T-helper 17 cell (primary cell): ENCODE measurements around the gene ILKAP. TPM values are rescaled to one million over a fixed set of nuclear protein-coding genes. Genes with fewer than 3 reads are reported as not detected.
A peak's percentile ranks its signal among the peaks of the same experiment; 100 is the strongest.

Source experiments
- ATAC-seq: fragments of 150-1000 bp; cut with Tn5 transposase; 2 replicates; pipeline ENCODE4 v1.10.0; 2021; ENCODE audit warnings: mild to moderate bottlenecking, moderate library complexity
- DNase-seq, 3 donors: peaks; one replicate each; pipeline versions ENCODE4 v3.0.0 to v3.0.0-alpha.2; 2020 to 2021
- H3K9me3 ChIP-seq: one replicate; pipeline ENCODE4 v1.7.0; 2013; ENCODE audit warnings: low read length, mild to moderate bottlenecking; ENCODE audit not compliant: control insufficient read depth, poor library complexity, severe bottlenecking
- H3K27ac Mint-ChIP-seq: one replicate; pipeline ENCODE4 v1.8.0; 2022; ENCODE audit warnings: mild to moderate bottlenecking, moderate library complexity, mixed read lengths
- H3K27me3 Mint-ChIP-seq: one replicate; pipeline ENCODE4 v1.8.0; 2022; ENCODE audit warnings: mixed read lengths
- H3K36me3 Mint-ChIP-seq: one replicate; pipeline ENCODE4 v1.8.0; 2022; ENCODE audit warnings: low read depth, mixed read lengths
- H3K4me1 Mint-ChIP-seq: one replicate; pipeline ENCODE4 v1.8.0; 2022; ENCODE audit warnings: mild to moderate bottlenecking, mixed read lengths
- H3K4me3 Mint-ChIP-seq: one replicate; pipeline ENCODE4 v1.8.0; 2022; ENCODE audit warnings: mild to moderate bottlenecking, moderate library complexity, mixed read lengths
- total RNA-seq, 4 donors: library from RNA in 2 of 4; stranded (reverse) in 2 of 4; gene quantifications; one replicate each; pipeline ENCODE4 v1.2.3 and lab custom pipeline; 2022 to 2026

ILKAP gene
- total RNA-seq, 2 donors from 2014 or later: 114 to 123 TPM

- Mint-ChIP-seq H3K4me3 (no peak overlapping the region), H3K4me1 (peaks cover 4% of the 10 kb centered on the region), H3K27ac (no peak overlapping the region), H3K27me3 (no peaks in the 10 kb centered on the region), H3K36me3 (peaks cover 2% of the 10 kb centered on the region)
- ATAC-seq: no peak
- DNase-seq: no peak
- no peaks in the 10 kb centered on the region for H3K9me3 ChIP-seq
Observed at GRCh38 chr2:238141541-238142318, 61.8 kb downstream of the ILKAP start.

- no peak overlapping the region for H3K4me3 Mint-ChIP-seq
- peaks cover 2% of the 10 kb centered on the region for H3K36me3 Mint-ChIP-seq
- no peak for ATAC-seq
- H3K4me1 Mint-ChIP-seq: peaks cover 4% of the 10 kb centered on the region
- no peak for DNase-seq
- no peak overlapping the region for H3K27ac Mint-ChIP-seq
- no peaks in the 10 kb centered on the region for H3K27me3 Mint-ChIP-seq
- H3K9me3 ChIP-seq: no peaks in the 10 kb centered on the region
Observed at GRCh38 chr2:238140721-238141540, 62.6 kb downstream of the ILKAP start.

GRCh38 chr2:238140040-238140439, 63.5 kb downstream of the ILKAP start:
- DNase-seq: no peak
- no peaks in the 10 kb centered on the region for H3K27me3 Mint-ChIP-seq

GRCh38 chr2:238139196-238140039, 64.1 kb downstream of the ILKAP start:
- H3K36me3 Mint-ChIP-seq: peaks cover 2% of the 10 kb centered on the region
- DNase-seq (no peak), ATAC-seq (no peak)
- no peak overlapping the region for H3K27ac Mint-ChIP-seq
- no peak overlapping the region for H3K4me3 Mint-ChIP-seq
- no peaks in the 10 kb centered on the region for H3K9me3 ChIP-seq
- no peaks in the 10 kb centered on the region for H3K27me3 Mint-ChIP-seq
- peaks cover 4% of the 10 kb centered on the region for H3K4me1 Mint-ChIP-seq

More at GRCh38 chr2:238140040-238140439, 63.5 kb downstream of the ILKAP start:
- no peaks in the 10 kb centered on the region for H3K9me3 ChIP-seq
- Mint-ChIP-seq H3K36me3 (peaks cover 2% of the 10 kb centered on the region), H3K4me1 (peaks cover 4% of the 10 kb centered on the region), H3K4me3 (no peak overlapping the region), H3K27ac (no peak overlapping the region)
- no peak for ATAC-seq

GRCh38 chr2:238138331-238139195, 64.9 kb downstream of the ILKAP start, which contains the start of gene KLHL30:
TSS of gene KLHL30 (plus strand) at chr2:238138668. CDS start at chr2:238140755, 2,087 bp downstream.
- H3K9me3 ChIP-seq: no peaks in the 10 kb centered on the region
- DNase-seq (no peak), ATAC-seq (no peak)
- no peaks in the 10 kb centered on the region for H3K36me3 Mint-ChIP-seq
- peaks cover 5% of the 10 kb centered on the region for H3K4me1 Mint-ChIP-seq
- no peaks in the 10 kb centered on the region for H3K27me3 Mint-ChIP-seq
- no peak within 1 kb of the TSS for H3K4me3 Mint-ChIP-seq
- H3K27ac Mint-ChIP-seq: no peak within 1 kb of the TSS

GRCh38 chr2:238137885-238138284, 65.6 kb downstream of the ILKAP start:
- Mint-ChIP-seq H3K36me3 (no peaks in the 10 kb centered on the region), H3K27ac (no peak overlapping the region), H3K27me3 (no peaks in the 10 kb centered on the region), H3K4me1 (peaks cover 7% of the 10 kb centered on the region), H3K4me3 (no peak overlapping the region)
- ATAC-seq: no peak
- no peak for DNase-seq
- H3K9me3 ChIP-seq: no peaks in the 10 kb centered on the region

GRCh38 chr2:238136820-238137537, 66.5 kb downstream of the ILKAP start:
- ATAC-seq (peak; percentile 16), DNase-seq (no peak)
- H3K27ac Mint-ChIP-seq: no peak overlapping the region
- no peaks in the 10 kb centered on the region for H3K9me3 ChIP-seq
- H3K36me3 Mint-ChIP-seq: no peaks in the 10 kb centered on the region
- H3K4me3 Mint-ChIP-seq: no peak overlapping the region
- no peaks in the 10 kb centered on the region for H3K27me3 Mint-ChIP-seq
- peaks cover 7% of the 10 kb centered on the region for H3K4me1 Mint-ChIP-seq

- no peaks in the 10 kb centered on the region for H3K27me3 Mint-ChIP-seq
- H3K9me3 ChIP-seq: no peaks in the 10 kb centered on the region
- H3K27ac Mint-ChIP-seq: no peak overlapping the region
- H3K4me1 Mint-ChIP-seq: peaks cover 3% of the 10 kb centered on the region
- no peak for DNase-seq
- no peaks in the 10 kb centered on the region for H3K36me3 Mint-ChIP-seq
- no peak for ATAC-seq
- no peak overlapping the region for H3K4me3 Mint-ChIP-seq
Observed at GRCh38 chr2:238135601-238136150, 67.8 kb downstream of the ILKAP start.

- Mint-ChIP-seq H3K4me3 (no peak overlapping the region), H3K36me3 (no peaks in the 10 kb centered on the region), H3K27me3 (no peaks in the 10 kb centered on the region), H3K4me1 (peaks cover 3% of the 10 kb centered on the region), H3K27ac (peak overlapping the region; percentile 19)
- DNase-seq: no peak
- no peaks in the 10 kb centered on the region for H3K9me3 ChIP-seq
- ATAC-seq: no peak
Observed at GRCh38 chr2:238134393-238134785, 69.1 kb downstream of the ILKAP start.

GRCh38 chr2:238133499-238134392, 69.7 kb downstream of the ILKAP start:
- Mint-ChIP-seq H3K27me3 (no peaks in the 10 kb centered on the region), H3K4me3 (no peak overlapping the region), H3K27ac (no peak overlapping the region), H3K36me3 (no peaks in the 10 kb centered on the region), H3K4me1 (peaks cover 3% of the 10 kb centered on the region)
- DNase-seq: peak in 1 of 3 donors; percentile 9
- no peaks in the 10 kb centered on the region for H3K9me3 ChIP-seq
- no peak for ATAC-seq
